Hepatocyte (in vitro differentiated cells): ENCODE measurements around the gene CLCNKB. TPM values are rescaled to one million over a fixed set of nuclear protein-coding genes. Genes with fewer than 3 reads are reported as not detected.
"Not testable (repeated sequence)": the region's sequence is repeated elsewhere in the genome, so short reads cannot be mapped to it uniquely, and the experiment has no call there.

ENCODE experiments used
- DNase-seq: peaks from one replicate; pipeline ENCODE4 v3.0.0-alpha.2; 2016; ENCODE audit warnings: low spot score
- H2AFZ ChIP-seq: fragments of 200-600 bp; sonication (generic); 2 replicates; pipeline ENCODE4 v1.6.0; 2016; ENCODE audit warnings: antibody characterized with exemption, mild to moderate bottlenecking
- H3K27ac ChIP-seq: fragments of 200-600 bp; sonication (generic); 2 replicates; pipeline ENCODE4 v1.5.1; 2016; ENCODE audit warnings: mild to moderate bottlenecking
- H3K27me3 ChIP-seq: fragments of 200-600 bp; sonication (generic); 2 replicates; pipeline ENCODE4 v1.6.1; 2016
- H3K36me3 ChIP-seq: fragments of 200-600 bp; sonication (generic); replicated peaks from 2 replicates; pipeline ENCODE4 v1.5.1; 2016; ENCODE audit warnings: low read depth; ENCODE audit not compliant: insufficient read depth
- H3K4me1 ChIP-seq: fragments of 200-600 bp; sonication (generic); 2 replicates; pipeline ENCODE4 v1.5.1; 2016; ENCODE audit warnings: mild to moderate bottlenecking, moderate library complexity; ENCODE audit not compliant: insufficient read depth
- H3K4me2 ChIP-seq: fragments of 200-600 bp; sonication (generic); 2 replicates; pipeline ENCODE4 v1.6.0; 2016
- H3K4me3 ChIP-seq: fragments of 200-600 bp; sonication (generic); 2 replicates; pipeline ENCODE4 v1.5.1; 2016; ENCODE audit warnings: mild to moderate bottlenecking
- H3K79me2 ChIP-seq: fragments of 200-600 bp; sonication (generic); 2 replicates; pipeline ENCODE4 v1.6.0; 2017; ENCODE audit warnings: mild to moderate bottlenecking
- H3K9me2 ChIP-seq: fragments of 200-600 bp; sonication (generic); replicated peaks from 2 replicates; pipeline ENCODE4 v1.6.0; 2017; ENCODE audit warnings: mild to moderate bottlenecking; ENCODE audit not compliant: insufficient read depth
- H3K9me3 ChIP-seq: fragments of 200-600 bp; sonication (generic); 2 replicates; pipeline ENCODE4 v1.5.1; 2016; ENCODE audit warnings: low read depth, mild to moderate bottlenecking
- H4K20me1 ChIP-seq: fragments of 200-600 bp; sonication (generic); 2 replicates; pipeline ENCODE4 v1.6.0; 2016; ENCODE audit warnings: mild to moderate bottlenecking; ENCODE audit not compliant: insufficient read depth, poor library complexity, severe bottlenecking
- EZH2 ChIP-seq: fragments of 200-600 bp; sonication (generic); IDR thresholded peaks from 2 replicates; pipeline ENCODE4 v1.6.1; 2016; ENCODE audit warnings: antibody characterized with exemption, mild to moderate bottlenecking, borderline replicate concordance
- EZH2phosphoT487 ChIP-seq: fragments of 200-600 bp; sonication (generic); IDR thresholded peaks from one replicate; pipeline ENCODE4 v1.6.1; 2018; ENCODE audit warnings: antibody characterized with exemption, mild to moderate bottlenecking, low read depth, moderate library complexity; ENCODE audit not compliant: unreplicated experiment, severe bottlenecking
- WGBS: methylation state at CpG from one replicate; pipeline ENCODE4 v1.1.6; 2016; ENCODE audit warnings: low lambda C conversion rate; ENCODE audit errors: missing lambda C conversion rate; 5-methylcytosine and 5-hydroxymethylcytosine counted together
- polyA plus RNA-seq: library from polyadenylated mRNA; unstranded; fragments of >200 nt; fragmentation: Nextera tagmentation; extraction: Ambion mirVana; gene quantifications from 2 replicates; pipeline ENCODE4 v1.2.1, GENCODE V29; 2016
- total RNA-seq: library from RNA; depleted of rRNA; stranded (reverse); fragments of >200 nt; gene quantifications from 2 replicates; pipeline ENCODE4 v1.2.3, GENCODE V29; 2014
- TF ChIP-seq, protein P1 (sequence below): fragments of 200-600 bp; sonication (generic); IDR thresholded peaks from 2 replicates; pipeline ENCODE4 v1.5.1; 2016; ENCODE audit warnings: antibody characterized with exemption, mild to moderate bottlenecking; ENCODE audit not compliant: poor library complexity

CLCNKB gene
- total and polyA plus RNA-seq, 2 experiments from 2014 or later = 0.47 to 1.4 TPM

DNA sequence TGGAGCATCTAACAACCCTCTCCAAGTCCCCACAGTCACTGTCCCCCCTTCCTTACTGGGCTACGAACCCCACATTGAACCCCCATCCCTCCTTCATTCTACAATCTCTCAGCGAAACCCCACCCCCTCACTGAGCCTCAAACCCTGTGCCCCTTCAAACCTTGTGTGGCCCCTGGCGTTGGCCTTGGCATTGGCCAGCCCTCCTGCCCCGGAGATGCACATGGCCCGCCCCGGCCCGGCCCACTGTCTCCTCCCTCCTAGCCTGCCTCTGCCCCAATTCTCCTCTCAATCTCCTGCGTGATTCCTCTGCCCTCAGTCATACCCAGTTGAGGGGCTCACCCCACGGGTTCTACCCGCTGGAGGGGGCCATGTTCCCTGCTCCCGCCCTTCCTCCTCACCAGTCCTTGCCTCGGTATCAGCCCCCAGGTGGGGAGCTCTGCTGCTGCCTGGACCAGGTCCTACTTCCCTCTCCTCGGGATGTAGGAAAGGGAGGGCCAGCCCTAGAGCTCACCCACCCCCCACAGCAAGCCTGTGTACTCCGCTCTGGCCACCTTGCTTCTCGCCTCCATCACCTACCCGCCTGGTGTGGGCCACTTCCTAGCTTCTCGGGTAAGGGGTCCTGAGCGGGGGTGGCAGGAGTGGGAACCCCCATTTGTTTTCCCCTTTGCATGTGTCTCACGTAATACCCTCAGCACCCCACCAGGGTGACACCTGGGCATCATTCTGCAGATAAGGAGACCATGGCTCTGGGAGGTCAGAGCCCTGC is 15.2 kb upstream of the CLCNKB start:
- H3K4me1 ChIP-seq = peaks cover 9% of the 10 kb centered on the region
- no peaks in the 10 kb centered on the region for H3K9me2 ChIP-seq
- no peak for TF ChIP-seq EZH2phosphoT487
- no peak for TF ChIP-seq EZH2
- WGBS = 86% methylated on average over 17 of the region's 19 CpGs
- no peaks in the 10 kb centered on the region for H3K9me3 ChIP-seq
- H3K27ac ChIP-seq = no peak overlapping the region
- H3K4me2 ChIP-seq = no peak overlapping the region
- H3K36me3 ChIP-seq = no peaks in the 10 kb centered on the region
- no peak overlapping the region for H2AFZ ChIP-seq
- no peak for DNase-seq
- H3K27me3 ChIP-seq = no peaks in the 10 kb centered on the region
- no peaks in the 10 kb centered on the region for H3K79me2 ChIP-seq
- no peaks in the 10 kb centered on the region for H4K20me1 ChIP-seq
- H3K4me3 ChIP-seq = no peak overlapping the region

DNA sequence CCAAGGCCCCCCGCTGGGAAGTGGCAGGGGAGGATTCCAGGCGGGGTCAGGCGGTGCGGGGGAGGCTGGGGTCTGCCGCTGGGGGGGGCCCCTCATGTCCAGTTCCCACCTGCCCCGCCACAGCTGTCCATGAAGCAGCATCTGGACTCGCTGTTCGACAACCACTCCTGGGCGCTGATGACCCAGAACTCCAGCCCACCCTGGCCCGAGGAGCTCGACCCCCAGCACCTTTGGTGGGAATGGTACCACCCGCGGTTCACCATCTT is 14.6 kb upstream of the CLCNKB start:
- not testable (repeated sequence) for H2AFZ ChIP-seq, H3K27me3 ChIP-seq
- WGBS = 82% methylated on average over 4 of the region's 13 CpGs

DNA sequence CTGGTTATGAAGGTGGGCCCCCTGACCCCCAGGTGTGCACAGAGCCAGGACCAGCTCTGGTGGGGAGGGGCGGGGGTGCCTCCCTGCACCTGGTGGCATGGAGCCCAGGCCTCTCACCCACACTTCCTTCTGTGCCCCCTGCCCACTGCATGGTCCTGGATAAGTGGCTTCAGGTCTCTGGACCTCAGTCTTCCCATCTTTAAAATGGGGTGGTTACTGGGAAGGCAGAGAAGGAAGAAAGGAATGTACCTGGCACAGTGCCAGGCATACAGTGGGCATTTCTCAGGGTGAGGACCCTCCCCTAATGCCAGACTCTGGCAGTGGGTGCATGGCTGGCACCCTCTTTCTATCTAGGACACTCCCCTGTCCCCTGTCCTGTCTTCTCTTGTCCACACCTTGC is 14.3 kb upstream of the CLCNKB start:
- H2AFZ ChIP-seq = no peak overlapping the region
- TF ChIP-seq EZH2 (no peak), EZH2phosphoT487 (no peak)
- TF ChIP-seq, protein P1, sequence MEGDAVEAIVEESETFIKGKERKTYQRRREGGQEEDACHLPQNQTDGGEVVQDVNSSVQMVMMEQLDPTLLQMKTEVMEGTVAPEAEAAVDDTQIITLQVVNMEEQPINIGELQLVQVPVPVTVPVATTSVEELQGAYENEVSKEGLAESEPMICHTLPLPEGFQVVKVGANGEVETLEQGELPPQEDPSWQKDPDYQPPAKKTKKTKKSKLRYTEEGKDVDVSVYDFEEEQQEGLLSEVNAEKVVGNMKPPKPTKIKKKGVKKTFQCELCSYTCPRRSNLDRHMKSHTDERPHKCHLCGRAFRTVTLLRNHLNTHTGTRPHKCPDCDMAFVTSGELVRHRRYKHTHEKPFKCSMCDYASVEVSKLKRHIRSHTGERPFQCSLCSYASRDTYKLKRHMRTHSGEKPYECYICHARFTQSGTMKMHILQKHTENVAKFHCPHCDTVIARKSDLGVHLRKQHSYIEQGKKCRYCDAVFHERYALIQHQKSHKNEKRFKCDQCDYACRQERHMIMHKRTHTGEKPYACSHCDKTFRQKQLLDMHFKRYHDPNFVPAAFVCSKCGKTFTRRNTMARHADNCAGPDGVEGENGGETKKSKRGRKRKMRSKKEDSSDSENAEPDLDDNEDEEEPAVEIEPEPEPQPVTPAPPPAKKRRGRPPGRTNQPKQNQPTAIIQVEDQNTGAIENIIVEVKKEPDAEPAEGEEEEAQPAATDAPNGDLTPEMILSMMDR = no peak
- no peaks in the 10 kb centered on the region for H3K9me3 ChIP-seq
- H3K4me1 ChIP-seq = peaks cover 9% of the 10 kb centered on the region
- no peaks in the 10 kb centered on the region for H3K36me3 ChIP-seq
- no peak overlapping the region for H3K27ac ChIP-seq
- no peaks in the 10 kb centered on the region for H3K79me2 ChIP-seq
- no peaks in the 10 kb centered on the region for H3K27me3 ChIP-seq
- no peaks in the 10 kb centered on the region for H3K9me2 ChIP-seq
- H3K4me3 ChIP-seq = no peak overlapping the region
- H4K20me1 ChIP-seq = no peaks in the 10 kb centered on the region
- WGBS = 100% methylated on average over 1 of the region's 1 CpG
- H3K4me2 ChIP-seq = no peak overlapping the region
- no peak for DNase-seq

More for the DNA sequence above, 14.6 kb upstream of the CLCNKB start:
- not testable (repeated sequence) for H3K9me2 ChIP-seq, H3K36me3 ChIP-seq, H3K4me1 ChIP-seq, H3K79me2 ChIP-seq, H3K9me3 ChIP-seq, H3K27ac ChIP-seq, DNase-seq, H3K4me3 ChIP-seq, H3K4me2 ChIP-seq, H4K20me1 ChIP-seq

DNA sequence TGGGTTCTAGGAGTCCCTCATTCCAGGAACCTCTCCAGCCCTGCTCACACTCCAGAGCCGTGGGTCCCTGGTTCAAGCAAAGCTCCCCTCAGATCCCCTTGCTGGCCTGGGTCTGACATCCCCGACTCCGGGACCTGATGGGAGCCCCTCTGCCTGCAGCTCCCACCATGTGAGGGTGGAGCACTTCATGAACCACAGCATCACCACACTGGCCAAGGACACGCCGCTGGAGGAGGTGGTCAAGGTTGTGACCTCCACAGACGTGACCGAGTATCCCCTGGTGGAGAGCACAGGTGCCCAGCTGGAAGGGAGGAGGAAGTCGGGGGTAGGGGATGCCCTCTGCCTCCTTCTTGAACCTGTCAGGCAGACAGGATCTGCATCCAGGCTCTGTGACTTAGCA is 12.0 kb upstream of the CLCNKB start:
- Histone ChIP-seq H3K4me2 (no peak overlapping the region), H2AFZ (no peak overlapping the region), H3K36me3 (no peaks in the 10 kb centered on the region), H3K4me3 (no peak overlapping the region), H3K79me2 (no peaks in the 10 kb centered on the region), H3K9me3 (no peaks in the 10 kb centered on the region), H3K27ac (no peak overlapping the region), H3K9me2 (no peaks in the 10 kb centered on the region), H3K27me3 (no peaks in the 10 kb centered on the region), H3K4me1 (peaks cover 9% of the 10 kb centered on the region), H4K20me1 (no peaks in the 10 kb centered on the region)
- 95% methylated on average over 8 of the region's 8 CpGs for WGBS
- TF ChIP-seq EZH2 = no peak
- TF ChIP-seq EZH2phosphoT487 = no peak
- TF ChIP-seq, protein P1 = no peak
- no peak for DNase-seq
